ENCODE data around the gene GABRR3.

GABRR3 gene

GRCh38 chr3:98035208-98035607 lies at the start of gene GABRR3:
Gene GABRR3, minus strand, starts transcription at chr3:98035315. Its CDS starts 328 bp downstream, at chr3:98034987.
- DNase-seq = no peak
- Mint-ChIP-seq H3K4me1 (no peaks in the 10 kb centered on the region), H3K36me3 (ENCODE audit: low read depth) (no peaks in the 10 kb centered on the region), H3K9me3 (peaks cover 3% of the 10 kb centered on the region), H3K27ac (no peak within 1 kb of the TSS), H3K27me3 (ENCODE audit: low read depth, poor library complexity) (peaks cover 8% of the 10 kb centered on the region), H3K4me3 (no peak within 1 kb of the TSS)
- no peak for TF ChIP-seq CTCF (IDR thresholded peaks at IDR 0.05)

GRCh38 chr3:98073486-98073885 lies 38.4 kb upstream of the GABRR3 start:
- H3K4me3 Mint-ChIP-seq = no peak overlapping the region
- H3K27me3 Mint-ChIP-seq (ENCODE audit: low read depth, poor library complexity) = no peaks in the 10 kb centered on the region
- no peaks in the 10 kb centered on the region for H3K36me3 Mint-ChIP-seq (ENCODE audit: low read depth)
- no peak for DNase-seq
- TF ChIP-seq CTCF (IDR thresholded peaks at IDR 0.05) = no peak
- H3K4me1 Mint-ChIP-seq = no peaks in the 10 kb centered on the region
- H3K9me3 Mint-ChIP-seq = no peaks in the 10 kb centered on the region
- H3K27ac Mint-ChIP-seq = no peak overlapping the region

- Mint-ChIP-seq H3K27ac (no peak overlapping the region), H3K9me3 (no peaks in the 10 kb centered on the region), H3K27me3 (ENCODE audit: low read depth, poor library complexity) (no peaks in the 10 kb centered on the region), H3K36me3 (ENCODE audit: low read depth) (no peaks in the 10 kb centered on the region), H3K4me1 (no peaks in the 10 kb centered on the region), H3K4me3 (no peak overlapping the region)
- no peak for DNase-seq
- TF ChIP-seq CTCF (IDR thresholded peaks at IDR 0.05) = no peak
These were observed 35.7 kb upstream of the GABRR3 start for GRCh38 chr3:98070840-98071239.

GRCh38 chr3:98068824-98069223 lies 33.7 kb upstream of the GABRR3 start:
- Mint-ChIP-seq H3K4me1 (no peaks in the 10 kb centered on the region), H3K27ac (no peak overlapping the region), H3K27me3 (ENCODE audit: low read depth, poor library complexity) (peaks cover 3% of the 10 kb centered on the region), H3K36me3 (ENCODE audit: low read depth) (no peaks in the 10 kb centered on the region), H3K9me3 (no peaks in the 10 kb centered on the region), H3K4me3 (no peak overlapping the region)
- TF ChIP-seq CTCF (IDR thresholded peaks at IDR 0.05) = peak; percentile 22
- no peak for DNase-seq

GRCh38 chr3:98058244-98058960 lies 23.3 kb upstream of the GABRR3 start:
- peaks cover 5% of the 10 kb centered on the region for H3K27me3 Mint-ChIP-seq (ENCODE audit: low read depth, poor library complexity)
- H3K27ac Mint-ChIP-seq = no peak overlapping the region
- no peak for DNase-seq
- no peak for TF ChIP-seq CTCF (IDR thresholded peaks at IDR 0.05)
- peaks cover 5% of the 10 kb centered on the region for H3K4me1 Mint-ChIP-seq
- H3K36me3 Mint-ChIP-seq (ENCODE audit: low read depth) = no peaks in the 10 kb centered on the region
- H3K9me3 Mint-ChIP-seq = no peaks in the 10 kb centered on the region
- no peak overlapping the region for H3K4me3 Mint-ChIP-seq

- no peaks in the 10 kb centered on the region for H3K9me3 Mint-ChIP-seq
- no peak overlapping the region for H3K27ac Mint-ChIP-seq
- no peak for DNase-seq
- TF ChIP-seq CTCF (IDR thresholded peaks at IDR 0.05) = no peak
- peaks cover 5% of the 10 kb centered on the region for H3K4me1 Mint-ChIP-seq
- no peak overlapping the region for H3K4me3 Mint-ChIP-seq
- peaks cover 5% of the 10 kb centered on the region for H3K27me3 Mint-ChIP-seq (ENCODE audit: low read depth, poor library complexity)
- no peaks in the 10 kb centered on the region for H3K36me3 Mint-ChIP-seq (ENCODE audit: low read depth)
These were observed 22.5 kb upstream of the GABRR3 start for GRCh38 chr3:98057631-98058030.

Data from nephron progenitor cell (in vitro differentiated cells).